Caco-2 (cell line): ENCODE data around the gene AP2S1. TPM values are rescaled to one million over a fixed set of nuclear protein-coding genes. Genes with fewer than 3 reads are reported as not detected.
A peak's percentile ranks its signal among the peaks of the same experiment; 100 is the strongest.

Experiments
- BruUV-seq: library from RNA; stranded (reverse); fragments of 400-500 nt; replicated peaks from 2 replicates; lab custom pipeline; 2021; lab: Mats Ljungman, UMichigan
- CTCF ChIA-PET: fragments of 300-600 bp; sonication (Branson Sonifier 250); formaldehyde crosslinking; loops from one replicate; lab custom pipeline; 2022; ENCODE audit warnings: antibody characterized with exemption; lab: Charles Lee
- POLR2A ChIA-PET: fragments of 300-600 bp; sonication (Branson Sonifier 250); formaldehyde crosslinking; loops from one replicate; lab custom pipeline; 2022; ENCODE audit warnings: antibody characterized with exemption; lab: Charles Lee
- DNase-seq, 2 experiments: peaks; one replicate each; pipeline versions ENCODE4 v3.0.0 to v3.0.0-alpha.2; 2020 to 2022
- H3K27me3 ChIP-seq: replicated peaks from 2 replicates; pipeline ENCODE4 v1.6.0; 2011; ENCODE audit warnings: low read length; ENCODE audit not compliant: control insufficient read depth, insufficient read depth
- H3K36me3 ChIP-seq: 2 replicates; pipeline ENCODE4 v1.5.1; 2011; ENCODE audit warnings: low read length; ENCODE audit not compliant: control insufficient read depth, insufficient read depth
- H3K4me1 ChIP-seq: fragments of 250-450 bp; sonication (Bioruptor Pico); 2 replicates; pipeline ENCODE4 v1.5.1; 2020; ENCODE audit warnings: mild to moderate bottlenecking
- H3K4me3 ChIP-seq: 2 replicates; pipeline ENCODE4 v1.5.1; 2011; ENCODE audit warnings: low read depth, mild to moderate bottlenecking, control low read depth, low read length
- H3K9me3 ChIP-seq: fragments of 250-450 bp; sonication (Bioruptor Pico); 2 replicates; pipeline ENCODE4 v1.5.1; 2020; ENCODE audit warnings: mild to moderate bottlenecking, moderate library complexity
- H3K27ac Mint-ChIP-seq: one replicate; pipeline ENCODE4 v1.8.0; 2022; ENCODE audit warnings: mixed read lengths; ENCODE audit not compliant: unreplicated experiment
- H3K27me3 Mint-ChIP-seq: one replicate; pipeline ENCODE4 v1.8.0; 2022; ENCODE audit warnings: mixed read lengths; ENCODE audit not compliant: insufficient read depth, unreplicated experiment
- H3K36me3 Mint-ChIP-seq: one replicate; pipeline ENCODE4 v1.8.0; 2022; ENCODE audit warnings: mild to moderate bottlenecking, mixed read lengths; ENCODE audit not compliant: insufficient read depth, unreplicated experiment
- H3K4me1 Mint-ChIP-seq: one replicate; pipeline ENCODE4 v1.8.0; 2022; ENCODE audit warnings: low read depth, mixed read lengths; ENCODE audit not compliant: unreplicated experiment
- H3K4me3 Mint-ChIP-seq: one replicate; pipeline ENCODE4 v1.8.0; 2022; ENCODE audit warnings: mild to moderate bottlenecking, moderate library complexity, mixed read lengths; ENCODE audit not compliant: unreplicated experiment
- H3K9me3 Mint-ChIP-seq: one replicate; pipeline ENCODE4 v1.8.0; 2022; ENCODE audit warnings: mixed read lengths; ENCODE audit not compliant: unreplicated experiment
- intact Hi-C: fragments of 100-400 bp; cut with micrococcal nuclease; formaldehyde crosslinking; loops from one replicate; pipeline ENCODE4 v1.10.0; 2022; ENCODE audit not compliant: unreplicated experiment
- total RNA-seq: library from RNA; stranded (reverse); gene quantifications from 2 replicates; pipeline ENCODE4 v1.2.3, GENCODE V29; 2022
- TF ChIP-seq, protein P1 (sequence below), 2 experiments: fragments of 200-600 bp in 1 of 2; IDR thresholded peaks; 1 replicate in 1 of 2; 2 replicates in 1 of 2; pipeline versions ENCODE4 v1.5.1 to v1.8.0; 2011 to 2022; ENCODE audit warnings: antibody characterized with exemption in 1 of 2, control low read depth in 1 of 2, inconsistent platforms in 1 of 2, low read depth in 1 of 2, low read length in 1 of 2, mild to moderate bottlenecking in 1 of 2, moderate library complexity in 1 of 2; ENCODE audit not compliant: insufficient read depth in 1 of 2, severe bottlenecking in 1 of 2, unreplicated experiment in 1 of 2

Gene AP2S1
- total RNA-seq, 1 experiment from 2014 or later = 211 TPM

DNA sequence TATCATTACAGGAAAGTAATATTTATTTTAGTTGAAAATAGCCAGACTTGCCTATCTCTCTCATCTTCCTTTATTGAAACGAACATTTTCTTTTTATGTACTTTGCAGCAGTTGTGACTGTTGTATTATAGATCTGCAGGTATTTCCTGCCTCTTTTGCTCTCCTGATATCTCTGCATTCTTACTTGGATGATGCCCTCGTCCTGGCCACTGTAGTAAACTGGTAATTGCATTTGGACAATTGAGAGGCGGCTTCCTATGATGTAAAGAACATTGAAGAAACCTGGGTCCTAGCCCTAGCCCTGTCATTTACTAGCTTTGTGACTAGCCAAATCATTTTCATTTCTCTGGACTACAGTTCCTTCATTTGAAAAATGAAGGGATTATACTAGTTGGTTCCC, 16.5 kb upstream of the AP2S1 start:
- Histone ChIP-seq H3K27me3 (no peaks in the 10 kb centered on the region), H3K4me1 (peaks cover 59% of the 10 kb centered on the region), H3K4me3 (no peak overlapping the region), H3K36me3 (peaks cover 3% of the 10 kb centered on the region), H3K9me3 (no peaks in the 10 kb centered on the region)
- no peak for DNase-seq
- ChIA-PET CTCF (interaction anchor here (1.3 kb wide), 1 partner anchor 108 kb away, joined by 4 read pairs; no protein-coding TSS in a partner anchor), POLR2A (interaction anchor here (1.3 kb wide), 1 partner anchor 8 kb away, joined by 5 read pairs; no protein-coding TSS in a partner anchor)
- intact Hi-C loops = loop anchor here (10.0 kb wide), 2 partner anchors 108 to 388 kb away; partner anchors contain the start of gene CCDC9
- Mint-ChIP-seq H3K27me3 (no peaks in the 10 kb centered on the region), H3K27ac (peak overlapping the region; percentile 42), H3K9me3 (no peaks in the 10 kb centered on the region), H3K36me3 (peaks cover 29% of the 10 kb centered on the region), H3K4me1 (peaks cover 20% of the 10 kb centered on the region), H3K4me3 (peak overlapping the region; percentile 12)
- BruUV-seq = no TSS peak
- TF ChIP-seq, protein P1, sequence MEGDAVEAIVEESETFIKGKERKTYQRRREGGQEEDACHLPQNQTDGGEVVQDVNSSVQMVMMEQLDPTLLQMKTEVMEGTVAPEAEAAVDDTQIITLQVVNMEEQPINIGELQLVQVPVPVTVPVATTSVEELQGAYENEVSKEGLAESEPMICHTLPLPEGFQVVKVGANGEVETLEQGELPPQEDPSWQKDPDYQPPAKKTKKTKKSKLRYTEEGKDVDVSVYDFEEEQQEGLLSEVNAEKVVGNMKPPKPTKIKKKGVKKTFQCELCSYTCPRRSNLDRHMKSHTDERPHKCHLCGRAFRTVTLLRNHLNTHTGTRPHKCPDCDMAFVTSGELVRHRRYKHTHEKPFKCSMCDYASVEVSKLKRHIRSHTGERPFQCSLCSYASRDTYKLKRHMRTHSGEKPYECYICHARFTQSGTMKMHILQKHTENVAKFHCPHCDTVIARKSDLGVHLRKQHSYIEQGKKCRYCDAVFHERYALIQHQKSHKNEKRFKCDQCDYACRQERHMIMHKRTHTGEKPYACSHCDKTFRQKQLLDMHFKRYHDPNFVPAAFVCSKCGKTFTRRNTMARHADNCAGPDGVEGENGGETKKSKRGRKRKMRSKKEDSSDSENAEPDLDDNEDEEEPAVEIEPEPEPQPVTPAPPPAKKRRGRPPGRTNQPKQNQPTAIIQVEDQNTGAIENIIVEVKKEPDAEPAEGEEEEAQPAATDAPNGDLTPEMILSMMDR (IDR thresholded peaks at IDR 0.05; ENCODE audit: insufficient read depth in 1 of 2, low read depth in 1 of 2, low read length in 1 of 2, severe bottlenecking in 1 of 2, unreplicated experiment in 1 of 2) = no peak

DNA sequence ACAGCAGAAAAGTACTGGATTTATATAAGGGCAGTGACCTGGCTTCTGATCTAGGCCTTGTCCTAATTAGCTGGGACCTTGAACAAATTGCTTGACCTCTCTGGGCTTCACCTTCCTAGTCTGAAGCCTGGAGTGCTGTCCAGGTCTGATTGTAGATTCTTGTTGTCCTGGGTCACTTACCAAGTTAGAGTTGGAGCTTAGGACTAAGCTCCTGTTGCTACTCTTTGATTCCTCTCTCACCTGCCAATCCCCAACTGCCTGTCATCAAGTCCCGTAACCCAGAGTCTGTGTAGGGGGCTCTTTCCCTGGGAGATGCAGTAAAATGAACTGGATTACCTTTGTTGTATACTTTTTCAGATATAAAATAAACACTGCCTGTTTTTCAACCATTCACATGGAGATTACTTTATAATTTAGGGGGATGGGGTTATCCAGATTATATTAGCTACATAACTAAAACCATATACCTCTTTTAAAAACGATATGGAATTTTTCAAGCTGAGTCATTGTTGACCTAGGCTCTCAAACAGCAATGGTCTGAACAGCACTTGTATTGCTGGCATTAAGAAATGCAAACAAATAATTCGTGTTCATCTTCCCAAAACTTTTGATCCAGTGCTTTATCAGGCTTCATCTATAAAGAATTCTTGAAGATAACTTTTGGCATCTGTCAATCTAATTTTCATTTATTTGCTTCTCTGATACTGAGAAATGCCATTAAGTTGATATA, 15.9 kb upstream of the AP2S1 start:
- no peaks in the 10 kb centered on the region for H3K27me3 ChIP-seq
- H3K4me3 ChIP-seq = no peak overlapping the region
- intact Hi-C loops = loop anchor here (1.0 to 10.0 kb wide), 4 partner anchors 9 to 388 kb away; partner anchors contain the start of gene CCDC9
- ChIA-PET POLR2A (interaction anchor here (1.3 kb wide), 1 partner anchor 8 kb away, joined by 5 read pairs; no protein-coding TSS in a partner anchor), CTCF (interaction anchor here (0.9 to 2.1 kb wide), 4 partner anchors 14 to 124 kb away, joined by 3 to 9 read pairs (median 4); no protein-coding TSS in a partner anchor)
- BruUV-seq = no TSS peak
- no peaks in the 10 kb centered on the region for H3K9me3 ChIP-seq
- peaks cover 24% of the 10 kb centered on the region for H3K36me3 Mint-ChIP-seq
- DNase-seq = peak in 1 of 2 experiments; percentile 33
- H3K4me3 Mint-ChIP-seq = peak overlapping the region; percentile 12
- TF ChIP-seq, protein P1 (IDR thresholded peaks at IDR 0.05; ENCODE audit: insufficient read depth in 1 of 2, low read depth in 1 of 2, low read length in 1 of 2, severe bottlenecking in 1 of 2, unreplicated experiment in 1 of 2) = no peak
- no peaks in the 10 kb centered on the region for H3K9me3 Mint-ChIP-seq
- peaks cover 3% of the 10 kb centered on the region for H3K36me3 ChIP-seq
- peak overlapping the region; percentile 73 for H3K27ac Mint-ChIP-seq
- H3K4me1 Mint-ChIP-seq = peaks cover 20% of the 10 kb centered on the region
- H3K27me3 Mint-ChIP-seq = no peaks in the 10 kb centered on the region
- peaks cover 59% of the 10 kb centered on the region for H3K4me1 ChIP-seq

DNA sequence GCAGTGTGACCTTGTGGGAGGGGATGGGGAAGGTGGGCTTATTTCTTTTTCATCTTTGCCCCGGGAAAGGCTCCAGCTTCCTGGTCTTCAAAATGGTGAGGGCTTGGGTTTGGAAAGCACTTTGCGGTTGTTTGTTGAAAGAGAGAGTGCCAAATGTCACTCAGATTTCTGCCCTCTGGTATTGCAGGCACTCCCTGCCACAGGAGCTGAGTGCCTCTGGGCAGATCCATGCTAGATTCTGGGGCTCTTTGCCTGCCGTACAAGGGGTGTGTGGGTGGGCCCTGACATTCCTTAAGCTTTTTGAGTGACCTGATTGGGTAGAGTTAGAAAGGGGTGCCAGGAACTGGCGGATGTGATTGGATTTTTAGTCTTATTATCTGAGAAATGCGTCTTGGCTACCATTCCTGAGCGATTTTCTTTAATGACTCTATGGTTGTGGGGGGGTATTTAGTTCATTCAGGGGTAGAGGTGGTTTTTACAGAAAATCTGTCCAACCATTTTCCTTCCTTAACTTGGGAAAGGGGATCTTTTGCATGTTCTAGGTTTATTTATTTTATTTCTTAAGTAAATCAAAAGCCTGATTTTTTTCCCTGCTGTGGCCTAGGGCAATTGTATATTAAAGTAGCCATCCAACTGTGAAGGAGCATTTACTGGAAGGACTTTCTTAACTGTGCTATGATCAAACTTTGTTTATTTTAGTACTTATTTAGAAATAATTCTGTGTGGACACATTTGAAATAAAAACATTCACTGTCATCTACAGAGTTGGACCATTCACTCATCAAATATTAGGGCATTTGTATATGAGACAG, 13.4 kb upstream of the AP2S1 start:
- Mint-ChIP-seq H3K4me3 (no peak overlapping the region), H3K4me1 (peaks cover 20% of the 10 kb centered on the region), H3K27ac (no peak overlapping the region), H3K9me3 (no peaks in the 10 kb centered on the region), H3K27me3 (no peaks in the 10 kb centered on the region), H3K36me3 (peaks cover 35% of the 10 kb centered on the region)
- TF ChIP-seq, protein P1 (IDR thresholded peaks at IDR 0.05; ENCODE audit: insufficient read depth in 1 of 2, low read depth in 1 of 2, low read length in 1 of 2, severe bottlenecking in 1 of 2, unreplicated experiment in 1 of 2) = no peak
- intact Hi-C loops = loop anchor here (10.0 kb wide), 2 partner anchors 111 to 391 kb away; partner anchors contain the start of gene CCDC9
- Histone ChIP-seq H3K4me1 (peaks cover 59% of the 10 kb centered on the region), H3K4me3 (peak overlapping the region; percentile 2; the same call in 1 of the 2 replicates), H3K27me3 (no peaks in the 10 kb centered on the region), H3K36me3 (peaks cover 3% of the 10 kb centered on the region), H3K9me3 (no peaks in the 10 kb centered on the region)
- POLR2A ChIA-PET = no interaction called here
- BruUV-seq = TSS peak; percentile 12
- CTCF ChIA-PET = interaction anchor here (0.8 kb wide), 1 partner anchor 127 kb away, joined by 4 read pairs; no protein-coding TSS in a partner anchor
- DNase-seq = peak in 1 of 2 experiments; percentile 44
